WERI-Rb-1 (cell line): ENCODE data around the gene C14orf119.

Source experiments
- DNase-seq: peaks from one replicate; pipeline ENCODE4 v3.0.0-alpha.2; 2020
- H3K27ac ChIP-seq: fragments of 250-450 bp; sonication (Bioruptor Pico); 2 replicates; pipeline ENCODE4 v1.5.1; 2020; ENCODE audit warnings: mild to moderate bottlenecking, moderate library complexity
- H3K27me3 ChIP-seq: fragments of 250-450 bp; sonication (Bioruptor Pico); 2 replicates; pipeline ENCODE4 v1.5.1; 2021; ENCODE audit warnings: mild to moderate bottlenecking, low read depth, moderate library complexity; ENCODE audit not compliant: insufficient read depth, severe bottlenecking
- H3K36me3 ChIP-seq: fragments of 250-450 bp; sonication (Bioruptor Pico); 2 replicates; pipeline ENCODE4 v1.5.1; 2020; ENCODE audit warnings: mild to moderate bottlenecking, moderate library complexity
- H3K4me3 ChIP-seq: 2 replicates; pipeline ENCODE4 v1.5.1; 2011; ENCODE audit warnings: low read depth, mild to moderate bottlenecking, control low read depth, low read length
- H3K9me3 ChIP-seq: fragments of 250-450 bp; sonication (Bioruptor Pico); 2 replicates; pipeline ENCODE4 v1.5.1; 2021; ENCODE audit warnings: mild to moderate bottlenecking, moderate library complexity; ENCODE audit not compliant: severe bottlenecking
- CTCF ChIP-seq: IDR thresholded peaks from 2 replicates; pipeline ENCODE4 v1.5.1; 2011; ENCODE audit warnings: low read depth, mild to moderate bottlenecking, control low read depth, inconsistent platforms, low read length

C14orf119 gene

GRCh38 chr14:23131482-23131881 is 36.2 kb downstream of the C14orf119 start:
- Histone ChIP-seq H3K36me3 (no peaks in the 10 kb centered on the region), H3K27ac (no peak overlapping the region), H3K27me3 (peaks cover 20% of the 10 kb centered on the region), H3K4me3 (no peak overlapping the region), H3K9me3 (no peaks in the 10 kb centered on the region)
- DNase-seq: no peak
- no peak for TF ChIP-seq CTCF

- no peaks in the 10 kb centered on the region for H3K9me3 ChIP-seq
- no peak overlapping the region for H3K27ac ChIP-seq
- no peak for DNase-seq
- H3K27me3 ChIP-seq: peaks cover 14% of the 10 kb centered on the region
- no peak overlapping the region for H3K4me3 ChIP-seq
- no peak for TF ChIP-seq CTCF
- no peaks in the 10 kb centered on the region for H3K36me3 ChIP-seq
Observed at GRCh38 chr14:23132970-23133369, 37.7 kb downstream of the C14orf119 start.

GRCh38 chr14:23136566-23137133 is 41.3 kb downstream of the C14orf119 start:
- Histone ChIP-seq H3K36me3 (no peaks in the 10 kb centered on the region), H3K27ac (no peak overlapping the region)
- no peak for DNase-seq

GRCh38 chr14:23137192-23137812 is 42.0 kb downstream of the C14orf119 start:
- no peak for TF ChIP-seq CTCF
- no peak for DNase-seq
- Histone ChIP-seq H3K4me3 (no peak overlapping the region), H3K27ac (no peak overlapping the region), H3K9me3 (no peaks in the 10 kb centered on the region), H3K36me3 (no peaks in the 10 kb centered on the region), H3K27me3 (peaks cover 1% of the 10 kb centered on the region)

More at GRCh38 chr14:23136566-23137133, 41.3 kb downstream of the C14orf119 start:
- TF ChIP-seq CTCF: no peak
- no peaks in the 10 kb centered on the region for H3K27me3 ChIP-seq
- H3K9me3 ChIP-seq: no peaks in the 10 kb centered on the region
- no peak overlapping the region for H3K4me3 ChIP-seq

GRCh38 chr14:23137813-23138535 is 42.7 kb downstream of the C14orf119 start:
- no peak overlapping the region for H3K4me3 ChIP-seq
- H3K27me3 ChIP-seq: peaks cover 8% of the 10 kb centered on the region
- TF ChIP-seq CTCF: no peak
- no peaks in the 10 kb centered on the region for H3K9me3 ChIP-seq
- peak; percentile 79 for DNase-seq
- no peak overlapping the region for H3K27ac ChIP-seq
- no peaks in the 10 kb centered on the region for H3K36me3 ChIP-seq
